Panc1 (cell line): Measurements from ENCODE around the gene FAM25C. TPM values are rescaled to one million over a fixed set of nuclear protein-coding genes. Genes with fewer than 3 reads are reported as not detected.
"Not testable (repeated sequence)": the region's sequence is repeated elsewhere in the genome, so short reads cannot be mapped to it uniquely, and the experiment has no call there.

Experiments used
- ATAC-seq: fragments of 200-7000 bp; cut with Tn5 transposase; 2 replicates; pipeline ENCODE4 v1.9.1; 2020; ENCODE audit warnings: mild to moderate bottlenecking, moderate library complexity
- BruUV-seq: library from RNA; stranded (reverse); fragments of 400-500 nt; replicated peaks from 2 replicates; lab custom pipeline; 2021; lab: Mats Ljungman, UMichigan
- CTCF ChIA-PET: fragments of 300-600 bp; sonication (Branson Sonifier 250); formaldehyde crosslinking; loops from one replicate; lab custom pipeline; 2022; ENCODE audit warnings: antibody characterized with exemption; lab: Charles Lee
- POLR2A ChIA-PET: fragments of 300-600 bp; sonication (Branson Sonifier 250); formaldehyde crosslinking; loops from one replicate; lab custom pipeline; 2022; ENCODE audit warnings: antibody characterized with exemption; lab: Charles Lee
- DNase-seq: peaks from one replicate; pipeline ENCODE4 v3.0.0-alpha.2; 2010; ENCODE audit warnings: low read depth, low spot score
- H3K27ac ChIP-seq: 2 replicates; pipeline ENCODE4 v1.5.1; 2011; ENCODE audit warnings: mild to moderate bottlenecking, low read length, inconsistent platforms
- H3K27me3 ChIP-seq: fragments of 200-500 bp; sonication (Bioruptor generic); 2 replicates; pipeline ENCODE4 v1.6.0; 2014; ENCODE audit warnings: low read length, inconsistent platforms; ENCODE audit not compliant: control insufficient read depth, insufficient read depth
- H3K36me3 ChIP-seq: fragments of 200-500 bp; sonication (Bioruptor generic); 2 replicates; pipeline ENCODE4 v1.5.1; 2014; ENCODE audit warnings: inconsistent platforms, mild to moderate bottlenecking, low read length, moderate library complexity; ENCODE audit not compliant: control insufficient read depth, insufficient read depth
- H3K4me1 ChIP-seq: 2 replicates; pipeline ENCODE4 v1.5.1; 2011; ENCODE audit warnings: inconsistent platforms, mild to moderate bottlenecking, low read length, moderate library complexity; ENCODE audit not compliant: control insufficient read depth, insufficient read depth
- H3K4me3 ChIP-seq, 2 experiments: 2 replicates each; pipeline ENCODE4 v1.5.1; 2011 to 2012; ENCODE audit warnings: low read depth in 2 of 2, low read length in 2 of 2, mild to moderate bottlenecking in 2 of 2, inconsistent platforms in 1 of 2, moderate library complexity in 1 of 2
- H3K9me3 ChIP-seq: fragments of 200-500 bp; sonication (Bioruptor generic); 2 replicates; pipeline ENCODE4 v1.5.1; 2014; ENCODE audit warnings: low read depth, mild to moderate bottlenecking, inconsistent platforms, low read length, moderate library complexity; ENCODE audit not compliant: control insufficient read depth, insufficient read depth
- in situ Hi-C: cut with HindIII; loops from 2 replicates; pipeline ENCODE4 v1.10.0; 2016; ENCODE audit warnings: low sequenced_read_pairs, low pct_unique_long_range_greater_than_20kb
- intact Hi-C: fragments of 100-400 bp; cut with micrococcal nuclease; formaldehyde crosslinking; loops from one replicate; pipeline ENCODE4 v1.10.0; 2022; ENCODE audit not compliant: unreplicated experiment
- total RNA-seq: library from RNA; stranded (reverse); gene quantifications from one replicate; pipeline ENCODE4 v1.2.1, GENCODE V29; 2021; ENCODE audit not compliant: unreplicated experiment

Gene FAM25C
- total RNA-seq, 1 experiment from 2014 or later: not detected

DNA sequence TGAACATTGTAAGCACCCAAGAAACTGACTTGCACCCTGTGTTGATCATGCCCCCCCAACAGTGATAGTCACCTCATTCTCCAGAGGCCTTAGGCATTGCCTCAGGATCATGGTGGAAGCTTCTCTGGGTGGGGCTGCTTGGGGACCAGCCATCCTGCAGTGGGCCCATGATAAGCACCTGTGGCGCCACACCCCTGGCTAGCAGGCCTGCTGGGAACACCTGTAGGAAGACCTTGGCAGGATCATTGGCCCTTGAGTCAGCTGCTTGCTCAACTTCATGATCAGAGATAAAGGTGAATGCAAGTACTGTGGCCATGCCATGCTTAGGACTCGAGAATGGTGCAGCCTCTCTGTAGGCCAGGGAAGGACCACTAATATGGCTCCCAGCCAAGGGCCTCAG, 38.9 kb downstream of the FAM25C start:
- CTCF ChIA-PET, POLR2A ChIA-PET, H3K4me3 ChIP-seq, DNase-seq, H3K9me3 ChIP-seq, H3K27me3 ChIP-seq, H3K36me3 ChIP-seq, BruUV-seq, ATAC-seq, H3K4me1 ChIP-seq, intact Hi-C loops, H3K27ac ChIP-seq, in situ Hi-C loops: not testable (repeated sequence)

GRCh38 chr10:47959677-47960076, 39.9 kb downstream of the FAM25C start:
- POLR2A ChIA-PET, ATAC-seq, BruUV-seq, H3K27ac ChIP-seq, CTCF ChIA-PET, intact Hi-C loops, H3K36me3 ChIP-seq, in situ Hi-C loops, H3K4me3 ChIP-seq, DNase-seq, H3K27me3 ChIP-seq, H3K4me1 ChIP-seq, H3K9me3 ChIP-seq: not testable (repeated sequence)

GRCh38 chr10:47957158-47957557, 42.4 kb downstream of the FAM25C start:
- intact Hi-C loops, H3K27ac ChIP-seq, in situ Hi-C loops, H3K4me1 ChIP-seq, H3K27me3 ChIP-seq, POLR2A ChIA-PET, H3K4me3 ChIP-seq, DNase-seq, BruUV-seq, ATAC-seq, CTCF ChIA-PET, H3K36me3 ChIP-seq, H3K9me3 ChIP-seq: not testable (repeated sequence)

- H3K36me3 ChIP-seq, H3K9me3 ChIP-seq, CTCF ChIA-PET, POLR2A ChIA-PET, H3K4me1 ChIP-seq, H3K4me3 ChIP-seq, intact Hi-C loops, DNase-seq, in situ Hi-C loops, BruUV-seq, H3K27ac ChIP-seq, H3K27me3 ChIP-seq, ATAC-seq: not testable (repeated sequence)
Measured at GRCh38 chr10:47947424-47947823, 52.2 kb downstream of the FAM25C start.

Other genes with a start within 250 kb of the FAM25C start
- 0.05 TPM for gene SYT15B, start 236.2 kb downstream of the FAM25C start, total RNA-seq
- 0.64 TPM for gene NPY4R2, start 81.1 kb downstream of the FAM25C start, total RNA-seq